Amniotic stem cell (primary cell): ENCODE data around the gene KRTAP20-4.

Experiments
- DNase-seq: peaks from one replicate; lab custom pipeline; 2025; lab: John Stamatoyannopoulos, UW

KRTAP20-4 gene

GRCh38 chr21:30652891-30653290, 32.5 kb downstream of the KRTAP20-4 start:
- DNase-seq = no peak

- no peak for DNase-seq
Measured at GRCh38 chr21:30668776-30669175, 48.3 kb downstream of the KRTAP20-4 start.
